H9 (cell line): ENCODE results near the gene RAET1L. TPM values are rescaled to one million over a fixed set of nuclear protein-coding genes. Genes with fewer than 3 reads are reported as not detected.

Experiments used
- DNase-seq: peaks from one replicate; pipeline ENCODE4 v3.0.0-alpha.2; 2017
- H2AFZ ChIP-seq: one replicate; pipeline ENCODE4 v1.6.1; 2013; ENCODE audit warnings: mild to moderate bottlenecking, low read length, control low read depth, moderate library complexity
- H2AK5ac ChIP-seq: 2 replicates; pipeline ENCODE4 v1.6.1; 2013; ENCODE audit warnings: low read length, control low read depth, mixed read lengths; ENCODE audit not compliant: insufficient read length
- H2BK120ac ChIP-seq: one replicate; pipeline ENCODE4 v1.6.1; 2013; ENCODE audit warnings: low read depth, mild to moderate bottlenecking, low read length, control low read depth, inconsistent platforms; ENCODE audit not compliant: poor library complexity, severe bottlenecking
- H2BK12ac ChIP-seq: 2 replicates; pipeline ENCODE4 v1.6.1; 2013; ENCODE audit warnings: low read length, control low read depth, mixed read lengths, low read depth; ENCODE audit not compliant: insufficient read length
- H2BK15ac ChIP-seq: 2 replicates; pipeline ENCODE4 v1.6.1; 2013; ENCODE audit warnings: low read depth, low read length, control low read depth
- H2BK20ac ChIP-seq: one replicate; pipeline ENCODE4 v1.6.1; 2013; ENCODE audit warnings: low read depth, mild to moderate bottlenecking, low read length, control low read depth, inconsistent platforms; ENCODE audit not compliant: poor library complexity, severe bottlenecking
- H2BK5ac ChIP-seq: 2 replicates; pipeline ENCODE4 v1.6.1; 2013; ENCODE audit warnings: low read length, control low read depth, mixed read lengths; ENCODE audit not compliant: insufficient read length
- H3K14ac ChIP-seq: 2 replicates; pipeline ENCODE4 v1.6.1; 2013; ENCODE audit warnings: low read length, control low read depth; ENCODE audit not compliant: insufficient read depth
- H3K18ac ChIP-seq: 2 replicates; pipeline ENCODE4 v1.6.1; 2013; ENCODE audit warnings: low read depth, mild to moderate bottlenecking, mixed read lengths, low read length, control low read depth; ENCODE audit not compliant: insufficient read length
- H3K23ac ChIP-seq: 2 replicates; pipeline ENCODE4 v1.6.1; 2013; ENCODE audit warnings: low read length, control low read depth, mixed read lengths, low read depth; ENCODE audit not compliant: insufficient read length
- H3K23me2 ChIP-seq: 2 replicates; pipeline ENCODE4 v1.6.1; 2013; ENCODE audit warnings: low read depth, mild to moderate bottlenecking, mixed read lengths, low read length, control low read depth; ENCODE audit not compliant: insufficient read length, poor library complexity, severe bottlenecking
- H3K27ac ChIP-seq: 2 replicates; pipeline ENCODE4 v1.5.1; 2013; ENCODE audit warnings: low read length, control low read depth, mixed read lengths, low read depth; ENCODE audit not compliant: insufficient read length
- H3K27me3 ChIP-seq: 2 replicates; pipeline ENCODE4 v1.6.1; 2013; ENCODE audit warnings: low read length, control low read depth, inconsistent platforms; ENCODE audit not compliant: insufficient read depth
- H3K4ac ChIP-seq: 2 replicates; pipeline ENCODE4 v1.6.1; 2013; ENCODE audit warnings: low read depth, mild to moderate bottlenecking, control low read depth, inconsistent platforms, low read length, moderate library complexity
- H3K4me1 ChIP-seq: 2 replicates; pipeline ENCODE4 v1.6.1; 2013; ENCODE audit warnings: low read length, control low read depth, inconsistent platforms; ENCODE audit not compliant: insufficient read depth
- H3K4me2 ChIP-seq: 2 replicates; pipeline ENCODE4 v1.6.1; 2013; ENCODE audit warnings: low read length, control low read depth, mixed read lengths; ENCODE audit not compliant: insufficient read length, insufficient read depth
- H3K56ac ChIP-seq: 2 replicates; pipeline ENCODE4 v1.6.1; 2013; ENCODE audit warnings: low read depth, mild to moderate bottlenecking, mixed read lengths, low read length, control low read depth; ENCODE audit not compliant: insufficient read length
- H3K79me1 ChIP-seq: 2 replicates; pipeline ENCODE4 v1.6.1; 2013; ENCODE audit warnings: low read depth, mild to moderate bottlenecking, moderate library complexity, low read length, control low read depth, inconsistent platforms; ENCODE audit not compliant: insufficient read depth, poor library complexity, severe bottlenecking
- H3K79me2 ChIP-seq: 2 replicates; pipeline ENCODE4 v1.6.1; 2013; ENCODE audit warnings: low read length, control low read depth, inconsistent platforms; ENCODE audit not compliant: insufficient read depth
- H3K9ac ChIP-seq: 2 replicates; pipeline ENCODE4 v1.6.1; 2013; ENCODE audit warnings: low read length, control low read depth, mixed read lengths; ENCODE audit not compliant: insufficient read length; ENCODE audit errors: extremely low read depth
- H3K9me3 ChIP-seq: one replicate; pipeline ENCODE4 v1.6.1; 2013; ENCODE audit warnings: low read depth, low read length, inconsistent platforms; ENCODE audit not compliant: control insufficient read depth
- H3T11ph ChIP-seq: one replicate; pipeline ENCODE4 v1.6.1; 2013; ENCODE audit warnings: mild to moderate bottlenecking, low read length, control low read depth, inconsistent platforms
- H4K20me1 ChIP-seq: one replicate; pipeline ENCODE4 v1.6.1; 2013; ENCODE audit not compliant: control insufficient read depth, insufficient read length, insufficient read depth
- H4K5ac ChIP-seq: 2 replicates; pipeline ENCODE4 v1.6.1; 2013; ENCODE audit warnings: low read depth, mild to moderate bottlenecking, mixed read lengths, low read length, control low read depth; ENCODE audit not compliant: insufficient read length
- H4K8ac ChIP-seq: replicated peaks from 2 replicates; pipeline ENCODE4 v1.6.1; 2013; ENCODE audit warnings: low read length, control low read depth, mixed read lengths, low read depth; ENCODE audit not compliant: insufficient read length
- H4K91ac ChIP-seq: 2 replicates; pipeline ENCODE4 v1.6.1; 2013; ENCODE audit warnings: low read depth, mild to moderate bottlenecking, moderate library complexity, mixed read lengths, low read length, control low read depth; ENCODE audit not compliant: insufficient read length
- H3K27ac Mint-ChIP-seq, 3 experiments: 2 replicates in 2 of 3; 3 replicates in 1 of 3; pipeline ENCODE4 v1.8.0; 2020 to 2021; ENCODE audit warnings: mixed read lengths in 3 of 3, mild to moderate bottlenecking in 1 of 3, moderate library complexity in 1 of 3
- H3K27me3 Mint-ChIP-seq: 2 replicates; pipeline ENCODE4 v1.8.0; 2021; ENCODE audit warnings: low read depth, mild to moderate bottlenecking, moderate library complexity, mixed read lengths
- H3K36me3 Mint-ChIP-seq, 3 experiments: 2 replicates in 2 of 3; 3 replicates in 1 of 3; pipeline ENCODE4 v1.8.0; 2020 to 2021; ENCODE audit warnings: low read depth in 3 of 3, mixed read lengths in 3 of 3; ENCODE audit not compliant: insufficient read depth in 1 of 3
- H3K4me1 Mint-ChIP-seq, 2 experiments: 2 replicates each; pipeline ENCODE4 v1.8.0; 2020; ENCODE audit warnings: mixed read lengths in 2 of 2
- H3K4me3 Mint-ChIP-seq, 2 experiments: 2 replicates in 1 of 2; 3 replicates in 1 of 2; pipeline ENCODE4 v1.8.0; 2020 to 2021; ENCODE audit warnings: mild to moderate bottlenecking in 2 of 2, mixed read lengths in 2 of 2, moderate library complexity in 1 of 2
- H3K9me3 Mint-ChIP-seq, 2 experiments: 2 replicates in 1 of 2; 3 replicates in 1 of 2; pipeline ENCODE4 v1.8.0; 2020; ENCODE audit warnings: mild to moderate bottlenecking in 2 of 2, mixed read lengths in 2 of 2, moderate library complexity in 1 of 2
- WGBS: extraction: QIAGEN DNeasy Blood & Tissue Kit; methylation state at CpG from one replicate; pipeline ENCODE4 v1.1.7; 2013; ENCODE audit warnings: missing lambda C conversion rate, low lambda C conversion rate, mixed read lengths; ENCODE audit not compliant: insufficient read length; ENCODE audit errors: extremely low coverage; 5-methylcytosine and 5-hydroxymethylcytosine counted together
- total RNA-seq: library from RNA; stranded (reverse); gene quantifications from 2 replicates; pipeline ENCODE4 v1.2.1, GENCODE V29; 2021
- TF ChIP-seq, protein P1 (sequence below): fragments of 200-600 bp; sonication (generic); conservative IDR thresholded peaks from 3 replicates; pipeline ENCODE4 v1.8.0; 2021; ENCODE audit warnings: antibody characterized with exemption, mild to moderate bottlenecking

RAET1L gene
- total RNA-seq, 1 experiment from 2014 or later, result not detected

GRCh38 chr6:150044621-150045145, 19.4 kb upstream of the RAET1L start:
- no peak overlapping the region for H3K56ac ChIP-seq
- no CpG with 5 or more reads among the region's 10 CpGs for WGBS
- H3K4me2 ChIP-seq, result no peak overlapping the region
- no peak overlapping the region for H3K14ac ChIP-seq
- H2BK15ac ChIP-seq, result no peak overlapping the region
- H3K23ac ChIP-seq, result no peak overlapping the region
- H2BK5ac ChIP-seq, result no peak overlapping the region
- no peak overlapping the region for H4K5ac ChIP-seq
- H3K27me3 ChIP-seq, result peaks cover 3% of the 10 kb centered on the region; the same call in 1 of the 2 replicates
- no peak overlapping the region for H4K8ac ChIP-seq
- no peaks in the 10 kb centered on the region for H3K4me1 ChIP-seq
- no peaks in the 10 kb centered on the region for H3K4me1 Mint-ChIP-seq
- no peak overlapping the region for H3K9ac ChIP-seq
- no peak overlapping the region for H3K4ac ChIP-seq
- H4K91ac ChIP-seq, result no peak overlapping the region
- H4K20me1 ChIP-seq, result no peaks in the 10 kb centered on the region
- no peak for DNase-seq
- H3K79me2 ChIP-seq, result no peaks in the 10 kb centered on the region
- no peaks in the 10 kb centered on the region for H3K23me2 ChIP-seq
- no peak overlapping the region for H2AK5ac ChIP-seq
- no peaks in the 10 kb centered on the region for H3K9me3 ChIP-seq
- TF ChIP-seq, protein P1, sequence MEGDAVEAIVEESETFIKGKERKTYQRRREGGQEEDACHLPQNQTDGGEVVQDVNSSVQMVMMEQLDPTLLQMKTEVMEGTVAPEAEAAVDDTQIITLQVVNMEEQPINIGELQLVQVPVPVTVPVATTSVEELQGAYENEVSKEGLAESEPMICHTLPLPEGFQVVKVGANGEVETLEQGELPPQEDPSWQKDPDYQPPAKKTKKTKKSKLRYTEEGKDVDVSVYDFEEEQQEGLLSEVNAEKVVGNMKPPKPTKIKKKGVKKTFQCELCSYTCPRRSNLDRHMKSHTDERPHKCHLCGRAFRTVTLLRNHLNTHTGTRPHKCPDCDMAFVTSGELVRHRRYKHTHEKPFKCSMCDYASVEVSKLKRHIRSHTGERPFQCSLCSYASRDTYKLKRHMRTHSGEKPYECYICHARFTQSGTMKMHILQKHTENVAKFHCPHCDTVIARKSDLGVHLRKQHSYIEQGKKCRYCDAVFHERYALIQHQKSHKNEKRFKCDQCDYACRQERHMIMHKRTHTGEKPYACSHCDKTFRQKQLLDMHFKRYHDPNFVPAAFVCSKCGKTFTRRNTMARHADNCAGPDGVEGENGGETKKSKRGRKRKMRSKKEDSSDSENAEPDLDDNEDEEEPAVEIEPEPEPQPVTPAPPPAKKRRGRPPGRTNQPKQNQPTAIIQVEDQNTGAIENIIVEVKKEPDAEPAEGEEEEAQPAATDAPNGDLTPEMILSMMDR, result no peak
- no peaks in the 10 kb centered on the region; a peak in 1 of 7 replicates for H3K36me3 Mint-ChIP-seq
- no peaks in the 10 kb centered on the region for H3K79me1 ChIP-seq
- H3K9me3 Mint-ChIP-seq, result 0 out of 5 replicates have a peak, but pooled peaks cover 0 to 3% of the 10 kb centered on the region in 2 experiments
- no peak overlapping the region for H3K27ac Mint-ChIP-seq
- peaks cover 61% of the 10 kb centered on the region for H3K27me3 Mint-ChIP-seq
- H2AFZ ChIP-seq, result no peak overlapping the region
- no peak overlapping the region for H3K18ac ChIP-seq
- H3T11ph ChIP-seq, result no peak overlapping the region
- H2BK12ac ChIP-seq, result no peak overlapping the region
- H3K4me3 Mint-ChIP-seq, result no peak overlapping the region
- H2BK120ac ChIP-seq, result no peak overlapping the region
- no peak overlapping the region for H2BK20ac ChIP-seq
- no peak overlapping the region for H3K27ac ChIP-seq
